ENCODE results near the gene MED31. TPM values are rescaled to one million over a fixed set of nuclear protein-coding genes. Genes with fewer than 3 reads are reported as not detected.

The MED31 gene
- total RNA-seq, 2 donors from 2014 or later = 8.3 to 10.7 TPM

DNA sequence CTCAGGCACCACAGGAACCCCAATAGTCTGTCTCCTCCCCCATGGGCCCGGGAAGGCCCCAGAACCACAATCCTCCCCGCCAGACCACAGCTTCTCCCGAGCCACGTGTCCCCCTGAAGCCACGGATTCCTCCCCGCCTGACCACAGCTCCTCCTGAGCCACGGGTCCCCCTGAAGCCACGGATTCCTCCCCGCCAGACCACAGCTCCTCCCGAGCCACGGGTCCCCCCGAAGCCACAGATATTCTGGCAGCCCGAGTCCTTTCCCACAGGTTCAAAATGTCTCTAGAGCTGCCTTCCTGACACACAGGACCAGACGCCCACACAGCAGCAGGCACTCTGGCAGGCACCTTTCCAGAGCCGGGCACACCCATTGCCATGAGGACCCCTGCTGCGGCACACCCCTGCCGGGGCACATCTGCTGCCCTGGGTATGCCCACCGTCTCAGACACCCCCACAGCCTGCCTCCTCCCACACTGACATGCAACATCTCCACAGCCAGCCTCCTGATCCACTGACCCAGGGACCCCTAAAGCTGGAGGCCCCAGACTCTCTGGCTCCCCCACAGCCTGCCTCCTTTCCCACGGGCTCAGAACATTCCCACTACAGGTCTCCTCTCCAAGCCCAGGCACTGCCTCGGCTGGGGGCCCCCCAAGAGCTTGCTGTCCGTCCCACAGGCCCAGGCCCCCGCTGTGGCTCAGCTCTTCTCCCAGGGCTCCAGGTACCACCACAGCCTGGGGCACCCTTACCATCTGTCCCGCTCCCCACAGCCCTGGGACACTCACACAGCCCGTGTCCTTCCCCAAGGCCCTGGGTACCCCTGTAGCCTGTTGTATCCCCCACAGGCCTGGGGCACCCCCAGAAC lies 13.1 kb downstream of the MED31 start:
- intact Hi-C loops (cut with DNase I) = no loop called here
- no peaks in the 10 kb centered on the region for H3K9me3 ChIP-seq
- H3K36me3 ChIP-seq = no peaks in the 10 kb centered on the region
- no peak overlapping the region for H3K27ac ChIP-seq
- TF ChIP-seq POLR2A (IDR thresholded peaks at IDR 0.05) (no peak), POLR2AphosphoS5 (IDR thresholded peaks at IDR 0.05) (no peak)
- TF ChIP-seq, protein P1, sequence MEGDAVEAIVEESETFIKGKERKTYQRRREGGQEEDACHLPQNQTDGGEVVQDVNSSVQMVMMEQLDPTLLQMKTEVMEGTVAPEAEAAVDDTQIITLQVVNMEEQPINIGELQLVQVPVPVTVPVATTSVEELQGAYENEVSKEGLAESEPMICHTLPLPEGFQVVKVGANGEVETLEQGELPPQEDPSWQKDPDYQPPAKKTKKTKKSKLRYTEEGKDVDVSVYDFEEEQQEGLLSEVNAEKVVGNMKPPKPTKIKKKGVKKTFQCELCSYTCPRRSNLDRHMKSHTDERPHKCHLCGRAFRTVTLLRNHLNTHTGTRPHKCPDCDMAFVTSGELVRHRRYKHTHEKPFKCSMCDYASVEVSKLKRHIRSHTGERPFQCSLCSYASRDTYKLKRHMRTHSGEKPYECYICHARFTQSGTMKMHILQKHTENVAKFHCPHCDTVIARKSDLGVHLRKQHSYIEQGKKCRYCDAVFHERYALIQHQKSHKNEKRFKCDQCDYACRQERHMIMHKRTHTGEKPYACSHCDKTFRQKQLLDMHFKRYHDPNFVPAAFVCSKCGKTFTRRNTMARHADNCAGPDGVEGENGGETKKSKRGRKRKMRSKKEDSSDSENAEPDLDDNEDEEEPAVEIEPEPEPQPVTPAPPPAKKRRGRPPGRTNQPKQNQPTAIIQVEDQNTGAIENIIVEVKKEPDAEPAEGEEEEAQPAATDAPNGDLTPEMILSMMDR (IDR thresholded peaks at IDR 0.05) = no peak
- WGBS = 84% methylated on average over 24 of the region's 24 CpGs
- DNase-seq (ENCODE audit: low spot score) = no peak
- peaks cover 21% of the 10 kb centered on the region for H3K4me1 ChIP-seq (replicated peaks)
- no peaks in the 10 kb centered on the region for H3K27me3 ChIP-seq (replicated peaks; ENCODE audit: insufficient read depth)
- no peak overlapping the region for H3K4me3 ChIP-seq

DNA sequence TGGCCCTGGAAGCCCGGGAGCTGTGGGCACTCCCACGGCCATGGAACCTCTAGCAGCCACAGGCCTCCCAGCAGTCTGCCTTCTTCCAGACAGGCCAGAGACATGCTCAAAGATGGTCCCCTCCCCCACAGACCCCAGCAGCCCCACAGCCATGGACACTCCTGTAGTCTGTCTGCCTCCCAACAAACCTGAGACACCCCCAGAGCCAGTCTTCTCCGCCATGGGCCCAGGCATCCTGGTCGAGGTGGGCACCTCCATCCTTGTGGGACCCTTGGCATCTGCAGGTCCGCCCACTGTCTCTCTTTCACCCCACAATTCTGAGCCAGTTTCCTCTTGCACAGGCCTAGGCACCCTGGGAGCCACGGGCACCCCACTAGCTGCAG lies 14.0 kb downstream of the MED31 start:
- Histone ChIP-seq H3K27me3 (replicated peaks; ENCODE audit: insufficient read depth) (no peaks in the 10 kb centered on the region), H3K36me3 (no peaks in the 10 kb centered on the region), H3K4me3 (no peak overlapping the region), H3K9me3 (no peaks in the 10 kb centered on the region), H3K4me1 (replicated peaks) (peaks cover 21% of the 10 kb centered on the region), H3K27ac (no peak overlapping the region)
- intact Hi-C loops (cut with DNase I) = no loop called here
- TF ChIP-seq, protein P1 (IDR thresholded peaks at IDR 0.05) = no peak
- TF ChIP-seq POLR2A (IDR thresholded peaks at IDR 0.05) (no peak), POLR2AphosphoS5 (IDR thresholded peaks at IDR 0.05) (no peak)
- DNase-seq (ENCODE audit: low spot score) = no peak
- 87% methylated on average over 6 of the region's 6 CpGs for WGBS

DNA sequence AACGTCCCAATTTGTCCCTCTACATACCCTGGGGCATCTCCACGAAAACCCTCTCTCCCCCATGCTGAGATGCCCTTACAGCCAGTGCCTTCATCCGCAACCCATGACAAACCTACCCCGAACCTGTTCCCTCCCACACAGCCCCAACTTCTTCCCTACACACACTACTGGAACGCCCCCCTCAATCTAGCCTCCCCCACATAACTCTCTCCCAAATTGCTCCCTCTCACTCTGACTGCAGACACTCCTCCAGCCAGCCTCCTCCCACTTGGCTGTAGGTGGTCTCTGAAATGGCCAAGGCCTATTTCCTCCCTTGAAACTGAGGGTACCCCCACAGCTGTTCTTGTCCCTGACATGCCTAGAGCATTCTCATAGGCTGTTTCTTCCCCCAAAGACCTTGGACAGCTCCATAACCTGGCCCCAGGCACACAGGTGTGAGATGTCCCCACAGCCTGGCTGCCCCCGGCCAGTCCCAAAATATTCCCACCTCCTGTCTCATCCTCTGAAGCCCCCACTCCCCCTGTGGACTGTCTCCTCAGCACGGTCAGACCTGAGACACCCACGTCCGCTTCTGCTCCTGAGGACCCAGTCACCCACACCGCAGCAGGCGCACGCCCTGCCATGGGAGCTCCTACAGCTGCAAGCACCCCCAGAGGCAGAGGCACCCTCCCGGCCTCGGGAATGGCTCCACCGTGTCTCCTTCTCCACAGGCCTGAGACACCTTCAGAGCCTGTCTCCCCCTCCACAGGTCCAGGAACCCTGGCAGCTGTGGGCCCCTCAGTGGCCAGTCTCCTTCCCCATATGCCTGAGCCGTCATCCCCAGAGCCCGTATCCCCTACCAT lies 14.6 kb downstream of the MED31 start:
- 84% methylated on average over 17 of the region's 17 CpGs for WGBS

DNA sequence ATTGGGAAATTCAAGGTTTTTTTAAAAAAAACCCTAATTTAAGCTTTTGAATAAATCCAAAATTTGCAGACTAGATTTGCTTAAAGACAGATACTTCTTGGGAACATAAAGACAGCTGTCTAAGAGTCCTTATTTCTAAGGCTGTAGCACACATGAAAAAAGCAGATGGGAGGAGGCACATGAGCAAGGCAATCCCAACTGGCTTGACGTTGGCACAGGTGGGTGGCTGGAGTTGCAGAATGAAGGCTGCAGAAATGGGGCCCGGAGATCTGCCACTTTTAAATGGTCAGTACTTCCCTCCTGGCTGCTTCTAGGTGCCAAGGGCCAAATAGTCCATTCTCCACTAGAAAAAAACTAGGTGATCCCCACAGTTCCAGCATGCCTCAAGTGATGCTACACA lies 15.3 kb downstream of the MED31 start:
- TF ChIP-seq, protein P1 (IDR thresholded peaks at IDR 0.05) = no peak
- TF ChIP-seq POLR2A (IDR thresholded peaks at IDR 0.05) (no peak), POLR2AphosphoS5 (IDR thresholded peaks at IDR 0.05) (no peak)
- no peak for DNase-seq (ENCODE audit: low spot score)
- WGBS = 75% methylated on average over 2 of the region's 2 CpGs
- intact Hi-C loops (cut with DNase I) = no loop called here
- H3K4me1 ChIP-seq (replicated peaks) = peaks cover 14% of the 10 kb centered on the region
- no peak overlapping the region for H3K4me3 ChIP-seq
- H3K9me3 ChIP-seq = no peaks in the 10 kb centered on the region
- H3K27me3 ChIP-seq (replicated peaks; ENCODE audit: insufficient read depth) = no peaks in the 10 kb centered on the region
- no peaks in the 10 kb centered on the region for H3K36me3 ChIP-seq
- H3K27ac ChIP-seq = no peak overlapping the region

More for the DNA sequence above, 14.6 kb downstream of the MED31 start:
- no peaks in the 10 kb centered on the region for H3K36me3 ChIP-seq
- H3K4me1 ChIP-seq (replicated peaks) = peaks cover 19% of the 10 kb centered on the region
- no peaks in the 10 kb centered on the region for H3K27me3 ChIP-seq (replicated peaks; ENCODE audit: insufficient read depth)
- TF ChIP-seq POLR2A (IDR thresholded peaks at IDR 0.05) = no peak
- TF ChIP-seq, protein P1 (IDR thresholded peaks at IDR 0.05) = no peak
- no peak for TF ChIP-seq POLR2AphosphoS5 (IDR thresholded peaks at IDR 0.05)
- H3K4me3 ChIP-seq = no peak overlapping the region
- intact Hi-C loops (cut with DNase I) = no loop called here
- H3K27ac ChIP-seq = no peak overlapping the region
- no peak for DNase-seq (ENCODE audit: low spot score)
- no peaks in the 10 kb centered on the region for H3K9me3 ChIP-seq
